T-helper 17 cell (primary cell): ENCODE measurements around the gene KRTAP21-1. TPM values are rescaled to one million over a fixed set of nuclear protein-coding genes. Genes with fewer than 3 reads are reported as not detected.
"Not testable (repeated sequence)": the region's sequence is repeated elsewhere in the genome, so short reads cannot be mapped to it uniquely, and the experiment has no call there.

Experiments used
- ATAC-seq: fragments of 150-1000 bp; cut with Tn5 transposase; 2 replicates; pipeline ENCODE4 v1.10.0; 2021; ENCODE audit warnings: mild to moderate bottlenecking, moderate library complexity
- DNase-seq, 3 donors: peaks; one replicate each; pipeline versions ENCODE4 v3.0.0 to v3.0.0-alpha.2; 2020 to 2021
- H3K9me3 ChIP-seq: one replicate; pipeline ENCODE4 v1.7.0; 2013; ENCODE audit warnings: low read length, mild to moderate bottlenecking; ENCODE audit not compliant: control insufficient read depth, poor library complexity, severe bottlenecking
- H3K27ac Mint-ChIP-seq: one replicate; pipeline ENCODE4 v1.8.0; 2022; ENCODE audit warnings: mild to moderate bottlenecking, moderate library complexity, mixed read lengths
- H3K27me3 Mint-ChIP-seq: one replicate; pipeline ENCODE4 v1.8.0; 2022; ENCODE audit warnings: mixed read lengths
- H3K36me3 Mint-ChIP-seq: one replicate; pipeline ENCODE4 v1.8.0; 2022; ENCODE audit warnings: low read depth, mixed read lengths
- H3K4me1 Mint-ChIP-seq: one replicate; pipeline ENCODE4 v1.8.0; 2022; ENCODE audit warnings: mild to moderate bottlenecking, mixed read lengths
- H3K4me3 Mint-ChIP-seq: one replicate; pipeline ENCODE4 v1.8.0; 2022; ENCODE audit warnings: mild to moderate bottlenecking, moderate library complexity, mixed read lengths
- total RNA-seq, 4 donors: library from RNA in 2 of 4; stranded (reverse) in 2 of 4; gene quantifications; one replicate each; pipeline ENCODE4 v1.2.3 and lab custom pipeline; 2022 to 2026

Gene KRTAP21-1
- total RNA-seq (not detected), total RNA-seq (lab: John Stamatoyannopoulos, UW) (0 reads per million in 2 donors)

DNA sequence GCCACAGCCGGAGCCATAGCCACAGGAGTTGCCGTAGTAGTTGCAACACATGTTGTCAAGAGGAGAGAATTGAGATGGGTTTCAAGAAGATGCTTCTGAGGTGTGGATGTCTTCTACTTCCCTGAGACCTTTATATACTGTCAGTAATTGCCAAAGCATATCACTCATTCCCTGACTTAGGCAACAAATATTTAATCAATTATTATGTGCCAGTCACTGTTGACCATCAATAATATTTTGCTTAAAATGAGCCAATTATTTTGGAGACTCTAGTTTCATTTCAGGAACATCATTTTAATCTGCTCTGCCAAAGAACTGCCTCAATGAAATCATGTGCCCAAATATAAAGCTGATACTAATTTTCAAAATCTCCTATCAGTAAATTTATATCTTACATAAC is at the start of gene KRTAP21-1:
Gene KRTAP21-1, minus strand, starts transcription at position 101 of the 400 bp plus-strand sequence. Its CDS starts 50 bp downstream, at position 51.
- H3K27me3 Mint-ChIP-seq = peaks cover 16% of the 10 kb centered on the region
- not testable (repeated sequence) for H3K27ac Mint-ChIP-seq, ATAC-seq, H3K9me3 ChIP-seq, H3K4me3 Mint-ChIP-seq, DNase-seq, H3K36me3 Mint-ChIP-seq, H3K4me1 Mint-ChIP-seq

- no peak overlapping the region for H3K4me3 Mint-ChIP-seq
- no peaks in the 10 kb centered on the region for H3K4me1 Mint-ChIP-seq
- ATAC-seq (no peak), DNase-seq (no peak)
- no peak overlapping the region for H3K27ac Mint-ChIP-seq
- H3K36me3 Mint-ChIP-seq = no peaks in the 10 kb centered on the region
- H3K27me3 Mint-ChIP-seq = peaks cover 9% of the 10 kb centered on the region
- no peaks in the 10 kb centered on the region for H3K9me3 ChIP-seq
Measured at GRCh38 chr21:30800605-30801004, 45.4 kb upstream of the KRTAP21-1 start.

DNA sequence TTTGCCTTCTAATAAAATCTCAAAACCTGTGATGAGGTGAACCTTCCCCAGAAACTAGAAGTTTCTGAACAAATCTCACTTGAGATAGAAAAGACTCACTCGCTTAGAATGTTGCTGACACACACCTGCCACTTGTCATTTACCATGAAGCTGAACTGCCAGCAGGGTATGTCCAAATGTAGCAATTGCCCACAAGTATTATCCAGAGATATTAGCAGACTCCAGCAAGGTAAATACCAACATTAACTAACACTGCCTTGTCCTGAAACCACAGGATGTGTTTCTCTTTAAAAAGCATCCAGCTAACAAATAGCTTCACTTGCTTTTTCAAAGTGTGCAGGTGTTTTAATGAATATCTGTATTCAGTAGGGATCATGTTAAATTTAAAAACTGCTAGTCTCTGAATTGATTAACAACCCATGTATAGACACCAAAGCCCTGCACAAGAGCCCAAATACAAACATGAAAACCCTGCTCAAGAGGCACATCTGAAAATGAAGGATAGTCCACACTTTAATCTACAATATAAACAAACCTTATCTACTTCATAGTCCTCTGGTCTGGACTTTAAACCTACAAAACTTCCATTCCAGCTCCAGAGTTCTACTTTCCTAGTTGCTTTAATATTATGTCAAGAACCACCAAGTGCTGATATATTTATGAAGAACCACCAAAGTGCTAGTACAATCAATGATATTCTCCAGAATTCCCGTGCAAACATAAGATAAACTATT is 38.5 kb upstream of the KRTAP21-1 start:
- no peaks in the 10 kb centered on the region for H3K27me3 Mint-ChIP-seq
- no peaks in the 10 kb centered on the region for H3K36me3 Mint-ChIP-seq
- no peak for DNase-seq
- H3K27ac Mint-ChIP-seq = no peak overlapping the region
- H3K4me3 Mint-ChIP-seq = no peak overlapping the region
- no peak for ATAC-seq
- H3K4me1 Mint-ChIP-seq = no peaks in the 10 kb centered on the region
- no peaks in the 10 kb centered on the region for H3K9me3 ChIP-seq

GRCh38 chr21:30779249-30779648 is 24.0 kb upstream of the KRTAP21-1 start:
- ATAC-seq = no peak
- no peaks in the 10 kb centered on the region for H3K36me3 Mint-ChIP-seq
- H3K4me1 Mint-ChIP-seq = no peaks in the 10 kb centered on the region
- no peaks in the 10 kb centered on the region for H3K9me3 ChIP-seq
- H3K4me3 Mint-ChIP-seq = no peak overlapping the region
- DNase-seq = no peak
- H3K27ac Mint-ChIP-seq = no peak overlapping the region
- peaks cover 22% of the 10 kb centered on the region for H3K27me3 Mint-ChIP-seq

GRCh38 chr21:30769724-30770431 is 14.7 kb upstream of the KRTAP21-1 start:
- no peaks in the 10 kb centered on the region for H3K27me3 Mint-ChIP-seq
- no peak overlapping the region for H3K27ac Mint-ChIP-seq
- DNase-seq (no peak), ATAC-seq (no peak)
- no peak overlapping the region for H3K4me3 Mint-ChIP-seq
- no peaks in the 10 kb centered on the region for H3K36me3 Mint-ChIP-seq
- H3K4me1 Mint-ChIP-seq = no peaks in the 10 kb centered on the region
- no peaks in the 10 kb centered on the region for H3K9me3 ChIP-seq

GRCh38 chr21:30760776-30761175 is 5.5 kb upstream of the KRTAP21-1 start:
- Mint-ChIP-seq H3K4me1 (no peaks in the 10 kb centered on the region), H3K27me3 (peaks cover 16% of the 10 kb centered on the region), H3K4me3 (no peak overlapping the region), H3K27ac (no peak overlapping the region), H3K36me3 (no peaks in the 10 kb centered on the region)
- ATAC-seq = no peak
- no peaks in the 10 kb centered on the region for H3K9me3 ChIP-seq
- no peak for DNase-seq

DNA sequence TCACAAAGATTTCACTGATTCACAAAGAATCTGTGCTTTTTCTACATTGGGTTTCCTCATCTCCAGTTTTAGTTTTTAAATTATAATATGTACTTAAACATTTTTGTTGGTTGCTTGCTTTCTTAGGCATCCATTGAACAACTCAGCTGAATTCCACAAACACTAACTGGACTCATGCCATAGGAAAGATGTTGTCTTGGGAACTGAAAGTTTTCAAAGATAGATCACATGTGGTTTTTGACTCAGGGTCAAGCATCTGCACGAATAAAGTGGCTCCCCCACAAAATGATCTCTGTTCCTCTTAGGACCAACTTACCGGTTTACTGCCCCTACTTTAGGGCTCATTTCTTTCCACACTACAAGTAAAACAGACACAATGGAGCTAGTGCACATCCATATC is 3.1 kb upstream of the KRTAP21-1 start:
- no peak overlapping the region for H3K4me3 Mint-ChIP-seq
- ATAC-seq (no peak), DNase-seq (no peak)
- no peaks in the 10 kb centered on the region for H3K36me3 Mint-ChIP-seq
- no peaks in the 10 kb centered on the region for H3K9me3 ChIP-seq
- no peak overlapping the region for H3K27ac Mint-ChIP-seq
- no peaks in the 10 kb centered on the region for H3K4me1 Mint-ChIP-seq
- peaks cover 16% of the 10 kb centered on the region for H3K27me3 Mint-ChIP-seq

GRCh38 chr21:30747159-30747558 is 8.1 kb downstream of the KRTAP21-1 start, which contains the start of gene KRTAP21-2:
KRTAP21-2 (minus strand) TSS chr21:30747259; CDS start chr21:30747202, 57 bp downstream.
- H3K27me3 Mint-ChIP-seq = no peaks in the 10 kb centered on the region
- H3K27ac Mint-ChIP-seq = no peak within 1 kb of the TSS
- H3K4me3 Mint-ChIP-seq = no peak within 1 kb of the TSS
- ATAC-seq (no peak), DNase-seq (no peak)
- H3K9me3 ChIP-seq = no peaks in the 10 kb centered on the region
- H3K4me1 Mint-ChIP-seq = no peaks in the 10 kb centered on the region
- no peaks in the 10 kb centered on the region for H3K36me3 Mint-ChIP-seq

GRCh38 chr21:30740462-30740861 is 14.8 kb downstream of the KRTAP21-1 start:
- no peaks in the 10 kb centered on the region for H3K9me3 ChIP-seq
- Mint-ChIP-seq H3K4me1 (no peaks in the 10 kb centered on the region), H3K4me3 (no peak overlapping the region), H3K36me3 (no peaks in the 10 kb centered on the region), H3K27me3 (peaks cover 20% of the 10 kb centered on the region), H3K27ac (no peak overlapping the region)
- DNase-seq = no peak
- ATAC-seq = no peak

DNA sequence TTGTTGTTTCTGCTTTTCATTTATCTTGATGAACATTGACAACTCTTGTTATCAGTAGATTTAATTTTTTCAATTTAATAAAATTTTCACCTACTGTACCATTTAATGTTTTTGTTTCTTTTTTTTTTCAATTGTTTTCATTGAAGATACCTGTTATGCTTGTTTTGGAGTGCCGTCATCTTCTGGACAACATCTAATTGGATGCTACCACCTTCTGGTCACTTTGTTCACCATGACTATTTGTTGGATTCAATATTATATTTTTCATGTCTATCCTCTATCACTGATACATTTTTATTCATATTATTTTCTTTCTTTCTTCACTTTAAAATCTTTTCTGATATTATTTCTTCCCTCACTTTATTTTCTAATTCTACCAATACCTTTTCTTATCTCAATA is 22.2 kb downstream of the KRTAP21-1 start:
- DNase-seq (no peak), ATAC-seq (no peak)
- Mint-ChIP-seq H3K4me3 (no peak overlapping the region), H3K36me3 (no peaks in the 10 kb centered on the region), H3K27ac (no peak overlapping the region), H3K4me1 (no peaks in the 10 kb centered on the region), H3K27me3 (peaks cover 13% of the 10 kb centered on the region)
- no peaks in the 10 kb centered on the region for H3K9me3 ChIP-seq

DNA sequence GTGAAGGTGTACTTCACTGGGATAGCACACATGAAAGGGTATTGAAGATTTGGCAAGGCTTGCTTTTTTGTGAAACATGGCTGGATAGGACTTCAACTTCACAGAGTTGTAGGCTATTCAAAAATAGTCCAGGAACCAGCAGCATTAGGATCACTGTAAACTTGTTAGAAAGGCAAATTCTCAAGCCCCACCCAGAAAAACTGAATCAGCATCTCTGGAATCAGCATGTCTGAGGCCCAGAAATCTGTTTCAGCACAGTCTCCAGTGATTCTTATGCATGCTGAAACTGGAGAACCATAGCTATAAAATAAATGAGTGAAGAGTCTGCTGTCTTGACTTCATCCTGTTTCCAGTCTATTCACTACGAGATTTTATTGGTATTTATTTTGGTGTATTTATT is 28.5 kb downstream of the KRTAP21-1 start:
- Mint-ChIP-seq H3K4me3 (no peak overlapping the region), H3K36me3 (no peaks in the 10 kb centered on the region), H3K27ac (no peak overlapping the region), H3K4me1 (no peaks in the 10 kb centered on the region), H3K27me3 (no peaks in the 10 kb centered on the region)
- ATAC-seq = no peak
- no peaks in the 10 kb centered on the region for H3K9me3 ChIP-seq
- no peak for DNase-seq

- ATAC-seq (no peak), DNase-seq (no peak)
- no peaks in the 10 kb centered on the region for H3K9me3 ChIP-seq
- H3K27ac Mint-ChIP-seq = no peak overlapping the region
- no peaks in the 10 kb centered on the region for H3K36me3 Mint-ChIP-seq
- no peak overlapping the region for H3K4me3 Mint-ChIP-seq
- H3K27me3 Mint-ChIP-seq = no peaks in the 10 kb centered on the region
- H3K4me1 Mint-ChIP-seq = no peaks in the 10 kb centered on the region
Measured at GRCh38 chr21:30719401-30719800, 35.8 kb downstream of the KRTAP21-1 start.

DNA sequence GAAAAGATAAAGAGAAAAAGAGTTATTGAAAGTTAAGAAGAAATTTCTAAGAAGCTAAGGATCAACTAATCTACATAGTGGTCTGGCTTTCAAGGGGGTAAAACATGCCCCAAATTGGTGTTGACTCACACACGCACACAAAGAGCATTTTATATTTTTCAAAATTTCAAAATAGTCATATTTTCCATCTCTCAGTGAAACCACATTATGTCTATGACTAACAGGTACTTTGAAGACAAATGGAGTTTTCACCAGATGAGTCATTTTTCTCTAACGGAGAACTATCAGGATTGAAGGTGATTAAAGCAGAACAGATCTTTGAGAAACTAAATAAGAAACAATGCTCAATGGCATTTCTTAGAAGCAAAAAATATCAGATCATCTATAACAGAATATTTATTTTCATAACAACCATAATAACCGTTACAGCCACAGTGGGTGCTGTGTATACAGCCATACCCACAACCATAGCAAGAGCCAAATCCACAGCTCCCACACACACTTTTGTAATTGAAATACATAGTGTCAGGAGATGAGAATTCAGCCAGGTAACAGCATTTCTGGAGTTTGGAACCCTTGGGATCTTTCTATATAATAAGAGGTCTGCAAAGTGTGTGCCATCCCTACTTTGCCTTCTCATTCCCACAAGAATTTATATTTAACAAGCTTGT is 36.9 kb downstream of the KRTAP21-1 start, which contains the start of gene KRTAP21-3:
Gene KRTAP21-3, minus strand, starts transcription at position 539 of the 671 bp plus-strand sequence. Its CDS starts 18 bp downstream, at position 521.
- no peaks in the 10 kb centered on the region for H3K4me1 Mint-ChIP-seq
- no peaks in the 10 kb centered on the region for H3K27me3 Mint-ChIP-seq
- DNase-seq (no peak), ATAC-seq (no peak)
- no peaks in the 10 kb centered on the region for H3K9me3 ChIP-seq
- H3K36me3 Mint-ChIP-seq = no peaks in the 10 kb centered on the region
- H3K27ac Mint-ChIP-seq = no peak within 1 kb of the TSS
- no peak within 1 kb of the TSS for H3K4me3 Mint-ChIP-seq
